ENCODE data around the gene OVOL3.
A peak's percentile ranks its signal among the peaks of the same experiment; 100 is the strongest.

OVOL3 gene

DNA sequence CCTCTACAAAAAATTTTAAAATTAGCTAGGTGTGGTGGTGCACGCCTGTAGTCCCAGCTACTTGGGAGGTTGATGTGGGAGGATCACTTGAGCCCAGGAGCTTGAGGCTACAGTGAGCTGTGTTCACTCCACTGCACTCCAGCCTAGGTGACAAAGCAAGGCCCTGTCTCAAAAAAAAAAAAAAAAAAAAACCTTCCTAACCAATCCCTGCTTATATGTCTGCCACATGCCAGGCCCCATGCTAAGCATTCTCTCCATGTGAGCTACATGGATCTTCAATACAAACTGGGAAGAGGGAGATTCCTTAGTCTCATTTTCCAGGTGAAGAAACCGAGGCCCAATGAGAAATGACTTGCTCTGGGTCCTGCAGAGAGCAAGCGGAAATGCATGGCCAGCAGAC lies 2.3 kb upstream of the OVOL3 start:
- Mint-ChIP-seq H3K9me3 (no peaks in the 10 kb centered on the region), H3K27ac (no peak overlapping the region), H3K4me1 (peaks cover 18% of the 10 kb centered on the region), H3K4me3 (no peak overlapping the region), H3K36me3 (ENCODE audit: low read depth) (peaks cover 17% of the 10 kb centered on the region), H3K27me3 (ENCODE audit: low read depth, poor library complexity) (peaks cover 5% of the 10 kb centered on the region)
- DNase-seq = no peak
- no peak for TF ChIP-seq CTCF (IDR thresholded peaks at IDR 0.05)

- Mint-ChIP-seq H3K4me3 (no peak overlapping the region), H3K9me3 (no peaks in the 10 kb centered on the region), H3K36me3 (ENCODE audit: low read depth) (peaks cover 18% of the 10 kb centered on the region), H3K4me1 (peaks cover 29% of the 10 kb centered on the region), H3K27ac (no peak overlapping the region), H3K27me3 (ENCODE audit: low read depth, poor library complexity) (peaks cover 12% of the 10 kb centered on the region)
- TF ChIP-seq CTCF (IDR thresholded peaks at IDR 0.05) = no peak
- no peak for DNase-seq
Measured at GRCh38 chr19:36111200-36111539, 227 bp downstream of the OVOL3 start.

DNA sequence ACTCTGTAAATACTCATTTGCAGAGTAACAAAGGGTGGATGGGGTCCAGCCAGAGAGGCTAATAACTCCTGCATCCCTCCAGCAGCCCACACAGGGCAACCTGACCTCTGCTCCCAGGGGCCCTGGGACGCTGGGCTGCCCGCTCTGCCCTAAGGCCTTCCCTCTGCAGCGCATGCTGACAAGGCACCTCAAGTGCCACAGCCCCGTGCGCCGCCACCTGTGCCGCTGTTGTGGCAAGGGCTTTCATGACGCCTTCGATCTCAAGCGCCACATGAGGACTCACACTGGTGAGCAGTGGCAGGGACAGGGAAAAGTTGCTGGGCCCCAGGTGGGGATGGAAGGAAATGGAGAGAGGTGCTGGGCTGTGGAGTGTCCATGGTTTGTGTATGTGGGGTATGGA lies 1.7 kb downstream of the OVOL3 start:
- Mint-ChIP-seq H3K4me1 (peaks cover 37% of the 10 kb centered on the region), H3K36me3 (ENCODE audit: low read depth) (peaks cover 26% of the 10 kb centered on the region), H3K27ac (no peak overlapping the region), H3K27me3 (ENCODE audit: low read depth, poor library complexity) (peaks cover 16% of the 10 kb centered on the region), H3K9me3 (no peaks in the 10 kb centered on the region), H3K4me3 (peak overlapping the region; percentile 98)
- DNase-seq = no peak
- TF ChIP-seq CTCF (IDR thresholded peaks at IDR 0.05) = no peak

- Mint-ChIP-seq H3K27ac (no peak overlapping the region), H3K4me1 (peaks cover 42% of the 10 kb centered on the region), H3K4me3 (peak overlapping the region; percentile 98), H3K9me3 (no peaks in the 10 kb centered on the region), H3K27me3 (ENCODE audit: low read depth, poor library complexity) (peaks cover 16% of the 10 kb centered on the region), H3K36me3 (ENCODE audit: low read depth) (peaks cover 33% of the 10 kb centered on the region)
- DNase-seq = no peak
- TF ChIP-seq CTCF (IDR thresholded peaks at IDR 0.05) = no peak
Measured at GRCh38 chr19:36113425-36113824, 2.5 kb downstream of the OVOL3 start.

DNA sequence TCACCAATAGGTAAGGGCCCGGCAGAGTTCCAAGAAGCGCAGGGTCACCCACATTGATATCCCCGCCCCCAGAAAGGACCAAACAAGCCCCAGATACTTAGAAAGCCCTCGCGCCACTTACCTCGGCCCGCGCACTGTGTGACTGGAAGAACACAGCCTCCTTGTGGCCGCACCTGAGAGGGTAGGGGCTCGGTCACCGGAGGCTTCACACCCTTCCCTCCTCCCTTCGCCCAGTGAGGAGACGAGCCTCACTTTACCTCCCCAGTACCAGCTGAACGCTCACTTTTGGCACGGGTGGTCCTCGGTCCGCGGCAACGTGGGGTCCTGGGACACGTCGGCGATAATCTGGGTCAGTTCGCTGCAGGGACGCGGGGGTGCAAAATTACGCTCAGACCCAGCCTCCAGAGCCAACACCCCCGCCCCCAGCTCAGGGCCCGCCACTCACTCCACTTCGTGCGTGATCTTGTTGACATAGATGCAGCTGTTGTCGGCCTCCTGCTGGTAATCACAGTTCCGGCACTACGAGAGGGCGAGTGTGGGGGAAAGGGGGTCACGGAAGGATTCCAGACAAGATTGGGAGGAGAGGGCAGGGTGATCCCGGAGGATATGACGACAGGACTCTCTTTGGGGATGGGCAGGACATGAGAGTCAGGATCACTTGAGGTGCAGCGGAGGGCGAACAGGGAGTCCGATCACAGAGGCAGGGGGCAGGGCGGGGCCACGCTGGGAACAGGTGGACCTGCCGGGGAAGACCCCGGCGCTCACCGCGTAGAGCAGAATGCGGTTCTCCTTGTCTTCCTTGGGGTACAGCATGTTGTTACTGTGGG lies 3.2 kb downstream of the OVOL3 start:
- Mint-ChIP-seq H3K4me3 (peak overlapping the region; percentile 98), H3K27ac (no peak overlapping the region), H3K9me3 (no peaks in the 10 kb centered on the region), H3K36me3 (ENCODE audit: low read depth) (peaks cover 37% of the 10 kb centered on the region), H3K4me1 (peaks cover 42% of the 10 kb centered on the region), H3K27me3 (ENCODE audit: low read depth, poor library complexity) (peaks cover 16% of the 10 kb centered on the region)
- no peak for TF ChIP-seq CTCF (IDR thresholded peaks at IDR 0.05)
- DNase-seq = peak; percentile 24

Data from nephron progenitor cell (in vitro differentiated cells).